Measurements from ENCODE around the gene RGR.

GRCh38 chr10:84198206-84198915 is 46.5 kb upstream of the RGR start:
- TF ChIP-seq, protein P1, sequence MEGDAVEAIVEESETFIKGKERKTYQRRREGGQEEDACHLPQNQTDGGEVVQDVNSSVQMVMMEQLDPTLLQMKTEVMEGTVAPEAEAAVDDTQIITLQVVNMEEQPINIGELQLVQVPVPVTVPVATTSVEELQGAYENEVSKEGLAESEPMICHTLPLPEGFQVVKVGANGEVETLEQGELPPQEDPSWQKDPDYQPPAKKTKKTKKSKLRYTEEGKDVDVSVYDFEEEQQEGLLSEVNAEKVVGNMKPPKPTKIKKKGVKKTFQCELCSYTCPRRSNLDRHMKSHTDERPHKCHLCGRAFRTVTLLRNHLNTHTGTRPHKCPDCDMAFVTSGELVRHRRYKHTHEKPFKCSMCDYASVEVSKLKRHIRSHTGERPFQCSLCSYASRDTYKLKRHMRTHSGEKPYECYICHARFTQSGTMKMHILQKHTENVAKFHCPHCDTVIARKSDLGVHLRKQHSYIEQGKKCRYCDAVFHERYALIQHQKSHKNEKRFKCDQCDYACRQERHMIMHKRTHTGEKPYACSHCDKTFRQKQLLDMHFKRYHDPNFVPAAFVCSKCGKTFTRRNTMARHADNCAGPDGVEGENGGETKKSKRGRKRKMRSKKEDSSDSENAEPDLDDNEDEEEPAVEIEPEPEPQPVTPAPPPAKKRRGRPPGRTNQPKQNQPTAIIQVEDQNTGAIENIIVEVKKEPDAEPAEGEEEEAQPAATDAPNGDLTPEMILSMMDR (IDR thresholded peaks at IDR 0.05) = no peak
- TF ChIP-seq ELK1 (IDR thresholded peaks at IDR 0.05; ENCODE audit: low read depth, low read length) (no peak), SMC3 (IDR thresholded peaks at IDR 0.05) (no peak), USF2 (IDR thresholded peaks at IDR 0.05) (no peak), POLR2A (IDR thresholded peaks at IDR 0.05; ENCODE audit: low read length) (no peak), HDAC2 (IDR thresholded peaks at IDR 0.05) (no peak), BHLHE40 (IDR thresholded peaks at IDR 0.05; ENCODE audit: low read depth, low read length) (no peak), RCOR1 (IDR thresholded peaks at IDR 0.05; ENCODE audit: low read depth, low read length) (no peak), NFE2L2 (conservative IDR thresholded peaks at IDR 0.05; ENCODE audit: low read length) (no peak), RARB (CRISPR knock-in tag; IDR thresholded peaks at IDR 0.05) (no peak), FOSL2 (IDR thresholded peaks at IDR 0.05) (no peak), FOSL2 (CRISPR knock-in tag; IDR thresholded peaks at IDR 0.05) (no peak)
- TF ChIP-seq, protein P2, sequence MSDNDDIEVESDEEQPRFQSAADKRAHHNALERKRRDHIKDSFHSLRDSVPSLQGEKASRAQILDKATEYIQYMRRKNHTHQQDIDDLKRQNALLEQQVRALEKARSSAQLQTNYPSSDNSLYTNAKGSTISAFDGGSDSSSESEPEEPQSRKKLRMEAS (IDR thresholded peaks at IDR 0.05) = no peak
- TF ChIP-seq, protein P3, sequence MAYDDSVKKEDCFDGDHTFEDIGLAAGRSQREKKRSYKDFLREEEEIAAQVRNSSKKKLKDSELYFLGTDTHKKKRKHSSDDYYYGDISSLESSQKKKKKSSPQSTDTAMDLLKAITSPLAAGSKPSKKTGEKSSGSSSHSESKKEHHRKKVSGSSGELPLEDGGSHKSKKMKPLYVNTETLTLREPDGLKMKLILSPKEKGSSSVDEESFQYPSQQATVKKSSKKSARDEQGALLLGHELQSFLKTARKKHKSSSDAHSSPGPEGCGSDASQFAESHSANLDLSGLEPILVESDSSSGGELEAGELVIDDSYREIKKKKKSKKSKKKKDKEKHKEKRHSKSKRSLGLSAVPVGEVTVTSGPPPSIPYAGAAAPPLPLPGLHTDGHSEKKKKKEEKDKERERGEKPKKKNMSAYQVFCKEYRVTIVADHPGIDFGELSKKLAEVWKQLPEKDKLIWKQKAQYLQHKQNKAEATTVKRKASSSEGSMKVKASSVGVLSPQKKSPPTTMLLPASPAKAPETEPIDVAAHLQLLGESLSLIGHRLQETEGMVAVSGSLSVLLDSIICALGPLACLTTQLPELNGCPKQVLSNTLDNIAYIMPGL (CRISPR knock-in tag; IDR thresholded peaks at IDR 0.05; ENCODE audit: borderline replicate concordance) = no peak

All from A549 (cell line).